ENCODE data around the gene KIRREL3.

The KIRREL3 gene

GRCh38 chr11:126461996-126462395 lies 538.6 kb downstream of the KIRREL3 start:
- H3K4me3 ChIP-seq (ENCODE audit: control insufficient read depth, low read depth, low read length) = no peak overlapping the region
- TF ChIP-seq CTCF (conservative IDR thresholded peaks at IDR 0.05; ENCODE audit: control insufficient read depth, insufficient read depth, low read depth, low read length) = no peak
- DNase-seq (ENCODE audit: low read depth) = no peak

- TF ChIP-seq CTCF (conservative IDR thresholded peaks at IDR 0.05; ENCODE audit: control insufficient read depth, insufficient read depth, low read depth, low read length) = no peak
- no peak for DNase-seq (ENCODE audit: low read depth)
- no peak overlapping the region for H3K4me3 ChIP-seq (ENCODE audit: control insufficient read depth, low read depth, low read length)
These were observed 539.5 kb downstream of the KIRREL3 start for GRCh38 chr11:126461096-126461440.

- no peak for TF ChIP-seq CTCF (conservative IDR thresholded peaks at IDR 0.05; ENCODE audit: control insufficient read depth, insufficient read depth, low read depth, low read length)
- H3K4me3 ChIP-seq (ENCODE audit: control insufficient read depth, low read depth, low read length) = no peak overlapping the region
- DNase-seq (ENCODE audit: low read depth) = no peak
These were observed 540.0 kb downstream of the KIRREL3 start for GRCh38 chr11:126460417-126461095.

DNA sequence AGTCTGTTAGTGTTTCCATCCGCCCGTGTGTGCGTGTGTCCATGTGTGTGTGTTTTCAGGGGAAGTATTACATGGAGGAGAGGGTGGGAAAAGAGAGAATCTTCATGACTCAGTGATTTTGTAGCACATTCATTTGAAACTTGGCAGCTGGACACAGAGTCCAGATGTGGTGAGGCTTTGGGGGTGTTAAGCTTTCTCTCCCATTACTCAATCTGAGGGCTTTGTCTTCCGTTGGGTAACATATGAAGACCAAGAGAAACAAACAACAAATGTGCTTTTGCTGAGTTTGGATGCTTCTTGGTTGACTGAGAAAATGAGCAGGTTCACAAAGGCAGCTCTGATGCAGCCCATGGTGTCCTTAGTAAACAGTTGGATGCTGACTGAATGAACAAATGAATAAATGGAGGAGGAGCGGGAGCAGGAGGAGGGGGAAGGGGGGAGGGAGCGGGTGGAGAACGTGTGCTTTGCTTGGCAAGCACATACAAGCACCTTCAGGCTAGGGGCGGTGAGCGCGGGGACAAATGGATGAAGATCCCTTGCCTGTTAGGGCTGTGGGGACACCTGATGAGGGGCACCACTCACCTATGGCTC lies 540.8 kb downstream of the KIRREL3 start:
- peak; percentile 94 for DNase-seq (ENCODE audit: low read depth)
- no peak for TF ChIP-seq CTCF (conservative IDR thresholded peaks at IDR 0.05; ENCODE audit: control insufficient read depth, insufficient read depth, low read depth, low read length)
- H3K4me3 ChIP-seq (ENCODE audit: control insufficient read depth, low read depth, low read length) = no peak overlapping the region

DNA sequence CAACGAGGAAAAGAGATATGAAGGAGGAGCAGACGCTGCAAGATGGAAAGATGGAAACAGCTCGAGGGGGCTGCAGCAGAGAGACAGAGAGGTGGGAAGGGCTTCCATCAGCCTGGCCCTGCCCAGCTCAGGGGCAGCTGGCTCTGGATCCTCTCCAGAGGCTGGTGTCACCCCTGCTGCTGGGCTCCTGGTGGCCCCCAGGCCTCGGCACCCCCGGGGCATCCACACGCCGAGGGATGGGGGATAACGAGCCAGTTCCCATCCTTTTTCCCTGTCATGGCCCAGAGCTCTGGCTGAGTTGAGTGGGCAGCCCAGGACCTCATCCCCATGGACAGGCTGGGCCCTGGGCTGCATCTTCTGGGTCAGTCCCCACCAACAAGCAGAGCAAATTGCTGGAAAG lies 542.8 kb downstream of the KIRREL3 start:
- no peak for TF ChIP-seq CTCF (conservative IDR thresholded peaks at IDR 0.05; ENCODE audit: control insufficient read depth, insufficient read depth, low read depth, low read length)
- DNase-seq (ENCODE audit: low read depth) = no peak
- H3K4me3 ChIP-seq (ENCODE audit: control insufficient read depth, low read depth, low read length) = no peak overlapping the region

DNA sequence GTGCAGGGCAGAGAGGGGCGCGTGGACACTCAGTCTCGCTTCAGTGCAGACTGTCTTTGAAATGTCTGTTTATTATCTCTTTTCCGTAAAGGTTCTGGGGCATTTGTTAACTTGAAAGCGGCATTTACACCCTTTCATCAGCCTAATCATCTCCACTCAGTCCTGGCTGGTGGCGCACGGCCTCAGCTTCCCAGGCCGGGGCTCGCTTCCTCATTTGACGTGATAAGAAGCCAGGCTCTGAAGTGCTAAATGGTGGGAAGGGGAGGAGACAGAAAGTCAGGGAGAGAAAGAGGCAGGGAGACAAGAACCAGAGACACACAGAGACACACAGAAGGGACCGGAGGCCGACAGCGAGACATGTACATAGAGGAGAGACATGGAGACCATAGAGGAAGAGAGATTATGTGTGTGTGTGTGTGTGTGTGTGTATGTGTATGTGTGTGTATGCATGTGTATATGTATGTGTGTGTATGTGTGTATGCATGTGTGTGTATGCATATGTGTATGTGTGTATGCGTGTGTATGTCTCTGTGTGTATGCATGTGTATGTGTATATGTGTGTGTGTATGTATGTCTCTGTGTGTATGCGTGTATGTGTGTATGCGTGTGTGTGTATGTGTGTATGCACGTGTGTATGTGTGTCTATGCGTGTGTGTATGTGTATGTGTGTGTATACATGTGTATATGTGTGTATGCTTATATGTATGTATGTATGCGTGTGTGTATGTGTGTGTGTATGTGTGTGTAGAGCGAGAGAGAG lies 543.6 kb downstream of the KIRREL3 start:
- H3K4me3 ChIP-seq (ENCODE audit: control insufficient read depth, low read depth, low read length) = no peak overlapping the region
- DNase-seq (ENCODE audit: low read depth) = no peak
- no peak for TF ChIP-seq CTCF (conservative IDR thresholded peaks at IDR 0.05; ENCODE audit: control insufficient read depth, insufficient read depth, low read depth, low read length)
